HuH-7.5 (cell line): Measurements from ENCODE around the gene TRABD2A.
"Not testable (repeated sequence)": the region's sequence is repeated elsewhere in the genome, so short reads cannot be mapped to it uniquely, and the experiment has no call there.

ENCODE experiments used
- DNase-seq: peaks from one replicate; pipeline ENCODE4 v3.0.0; 2011; ENCODE audit warnings: low spot score

TRABD2A gene

GRCh38 chr2:84880645-84881521 lies at the start of gene TRABD2A:
Gene TRABD2A, minus strand, starts transcription at chr2:84881084. Its CDS starts 45 bp downstream, at chr2:84881039.
- no peak for DNase-seq

- DNase-seq = no peak
Observed at GRCh38 chr2:84927275-84927627, 46.4 kb upstream of the TRABD2A start.

GRCh38 chr2:84925724-84926376 lies 45.0 kb upstream of the TRABD2A start:
- peak; percentile 70 for DNase-seq

- no peak for DNase-seq
Observed at GRCh38 chr2:84925336-84925723, 44.4 kb upstream of the TRABD2A start.

GRCh38 chr2:84924173-84925106 lies 43.6 kb upstream of the TRABD2A start:
- no peak for DNase-seq

GRCh38 chr2:84923009-84923408 lies 42.1 kb upstream of the TRABD2A start:
- no peak for DNase-seq

GRCh38 chr2:84919885-84920580 lies 39.1 kb upstream of the TRABD2A start:
- DNase-seq = peak; percentile 63

- DNase-seq = no peak
Observed at GRCh38 chr2:84918430-84918829, 37.5 kb upstream of the TRABD2A start.

GRCh38 chr2:84917821-84918220 lies 36.9 kb upstream of the TRABD2A start:
- not testable (repeated sequence) for DNase-seq

GRCh38 chr2:84915675-84916074 lies 34.8 kb upstream of the TRABD2A start:
- DNase-seq = not testable (repeated sequence)

- no peak for DNase-seq
Observed at GRCh38 chr2:84914334-84914733, 33.5 kb upstream of the TRABD2A start.

- no peak for DNase-seq
Observed at GRCh38 chr2:84912984-84913383, 32.1 kb upstream of the TRABD2A start.

- no peak for DNase-seq
Observed at GRCh38 chr2:84911135-84911678, 30.3 kb upstream of the TRABD2A start.

GRCh38 chr2:84908948-84909713 lies 28.2 kb upstream of the TRABD2A start:
- DNase-seq = no peak

GRCh38 chr2:84906900-84907714 lies 26.2 kb upstream of the TRABD2A start:
- peak; percentile 49 for DNase-seq

GRCh38 chr2:84906108-84906899 lies 25.4 kb upstream of the TRABD2A start:
- no peak for DNase-seq

- DNase-seq = peak; percentile 76
Observed at GRCh38 chr2:84905181-84906107, 24.6 kb upstream of the TRABD2A start, which contains the start of gene TMSB10. Gene TMSB10, plus strand, starts transcription at chr2:84905656.

GRCh38 chr2:84904717-84905174 lies 23.9 kb upstream of the TRABD2A start:
- peak; percentile 49 for DNase-seq
